NCI-H2171 (cell line): ENCODE results near the gene ADORA2A.

Experiments used
- DNase-seq: peaks from one replicate; lab custom pipeline; 2025; lab: John Stamatoyannopoulos, UW

ADORA2A gene

GRCh38 chr22:24427500-24428164, at the start of gene ADORA2A:
ADORA2A (plus strand) TSS chr22:24427599; CDS start chr22:24433405, 5,806 bp downstream.
- no peak for DNase-seq

- no peak for DNase-seq
These were observed 47.9 kb upstream of the ADORA2A start for GRCh38 chr22:24379536-24379935.

- DNase-seq = peak; percentile 86
These were observed 47.0 kb upstream of the ADORA2A start for GRCh38 chr22:24380220-24380904.

GRCh38 chr22:24380905-24381230, 46.5 kb upstream of the ADORA2A start:
- DNase-seq = no peak

- DNase-seq = no peak
These were observed 44.3 kb upstream of the ADORA2A start for GRCh38 chr22:24383061-24383460.

GRCh38 chr22:24384131-24384530, 43.3 kb upstream of the ADORA2A start:
- no peak for DNase-seq

- no peak for DNase-seq
These were observed 40.4 kb upstream of the ADORA2A start for GRCh38 chr22:24386937-24387471.

- DNase-seq = no peak
These were observed 37.7 kb upstream of the ADORA2A start for GRCh38 chr22:24389680-24390079.

- no peak for DNase-seq
These were observed 37.2 kb upstream of the ADORA2A start for GRCh38 chr22:24390156-24390555.

GRCh38 chr22:24390576-24390975, 36.8 kb upstream of the ADORA2A start:
- peak; percentile 64 for DNase-seq

- no peak for DNase-seq
These were observed 35.6 kb upstream of the ADORA2A start for GRCh38 chr22:24391836-24392217.

GRCh38 chr22:24392218-24392931, 35.0 kb upstream of the ADORA2A start:
- no peak for DNase-seq

GRCh38 chr22:24393012-24393559, 34.3 kb upstream of the ADORA2A start:
- DNase-seq = no peak

- DNase-seq = no peak
These were observed 33.6 kb upstream of the ADORA2A start for GRCh38 chr22:24393848-24394247.

GRCh38 chr22:24394254-24394653, 33.1 kb upstream of the ADORA2A start:
- no peak for DNase-seq

- DNase-seq = no peak
These were observed 29.0 kb upstream of the ADORA2A start for GRCh38 chr22:24398409-24398808.

GRCh38 chr22:24400034-24400725, 27.2 kb upstream of the ADORA2A start:
- DNase-seq = no peak

- no peak for DNase-seq
These were observed 26.4 kb upstream of the ADORA2A start for GRCh38 chr22:24400726-24401596.

- no peak for DNase-seq
These were observed 25.4 kb upstream of the ADORA2A start for GRCh38 chr22:24401931-24402367.

- DNase-seq = no peak
These were observed 24.8 kb upstream of the ADORA2A start for GRCh38 chr22:24402460-24403192.
